ENCODE measurements around the gene TRMT2A. TPM values are rescaled to one million over a fixed set of nuclear protein-coding genes. Genes with fewer than 3 reads are reported as not detected.
A peak's percentile ranks its signal among the peaks of the same experiment; 100 is the strongest.

Gene TRMT2A
- total RNA-seq, 4 donors from 2014 or later: 16.9 to 38.0 (median 28.2) TPM

DNA sequence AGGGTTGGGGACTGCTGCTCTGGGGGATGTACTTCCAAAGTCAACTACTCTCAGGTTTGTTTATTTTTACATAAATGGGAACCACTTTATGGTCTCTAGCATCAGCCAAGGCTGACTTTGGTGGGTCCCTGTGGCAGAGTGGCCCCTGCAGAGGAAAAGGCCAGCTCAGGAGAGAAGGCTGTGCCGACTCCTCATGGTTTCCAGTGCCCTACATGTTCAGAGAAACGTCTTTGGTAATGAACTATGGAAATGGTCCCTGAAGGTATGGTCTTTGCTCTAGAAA is 11.5 kb upstream of the TRMT2A start:
- ATAC-seq (no peak), DNase-seq (no peak)
- peaks cover 19 to 31% of the 10 kb centered on the region in 2 donors for H3K4me1 ChIP-seq
- H3K9me3 ChIP-seq: no peaks in the 10 kb centered on the region
- H3K27ac ChIP-seq: no peak overlapping the region
- TF ChIP-seq POLR2A (IDR thresholded peaks at IDR 0.05): no peak
- TF ChIP-seq, protein P1, sequence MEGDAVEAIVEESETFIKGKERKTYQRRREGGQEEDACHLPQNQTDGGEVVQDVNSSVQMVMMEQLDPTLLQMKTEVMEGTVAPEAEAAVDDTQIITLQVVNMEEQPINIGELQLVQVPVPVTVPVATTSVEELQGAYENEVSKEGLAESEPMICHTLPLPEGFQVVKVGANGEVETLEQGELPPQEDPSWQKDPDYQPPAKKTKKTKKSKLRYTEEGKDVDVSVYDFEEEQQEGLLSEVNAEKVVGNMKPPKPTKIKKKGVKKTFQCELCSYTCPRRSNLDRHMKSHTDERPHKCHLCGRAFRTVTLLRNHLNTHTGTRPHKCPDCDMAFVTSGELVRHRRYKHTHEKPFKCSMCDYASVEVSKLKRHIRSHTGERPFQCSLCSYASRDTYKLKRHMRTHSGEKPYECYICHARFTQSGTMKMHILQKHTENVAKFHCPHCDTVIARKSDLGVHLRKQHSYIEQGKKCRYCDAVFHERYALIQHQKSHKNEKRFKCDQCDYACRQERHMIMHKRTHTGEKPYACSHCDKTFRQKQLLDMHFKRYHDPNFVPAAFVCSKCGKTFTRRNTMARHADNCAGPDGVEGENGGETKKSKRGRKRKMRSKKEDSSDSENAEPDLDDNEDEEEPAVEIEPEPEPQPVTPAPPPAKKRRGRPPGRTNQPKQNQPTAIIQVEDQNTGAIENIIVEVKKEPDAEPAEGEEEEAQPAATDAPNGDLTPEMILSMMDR (IDR thresholded peaks at IDR 0.05 in 4 of 5, conservative IDR thresholded peaks at IDR 0.05 in 1 of 5): no peak
- in situ Hi-C loops (cut with MboI; ENCODE audit: low sequenced_read_pairs in 4 of 4): no loop called here
- no peaks in the 10 kb centered on the region for H3K27me3 ChIP-seq
- H3K36me3 ChIP-seq: peaks cover 0 to 27% of the 10 kb centered on the region in 2 donors
- no peak overlapping the region for H3K4me3 ChIP-seq
- intact Hi-C loops (cut with DNase I; ENCODE audit: low total_unique reads): loop anchor here (5.0 kb wide), 1 partner anchor 156 kb away; no protein-coding TSS in a partner anchor

DNA sequence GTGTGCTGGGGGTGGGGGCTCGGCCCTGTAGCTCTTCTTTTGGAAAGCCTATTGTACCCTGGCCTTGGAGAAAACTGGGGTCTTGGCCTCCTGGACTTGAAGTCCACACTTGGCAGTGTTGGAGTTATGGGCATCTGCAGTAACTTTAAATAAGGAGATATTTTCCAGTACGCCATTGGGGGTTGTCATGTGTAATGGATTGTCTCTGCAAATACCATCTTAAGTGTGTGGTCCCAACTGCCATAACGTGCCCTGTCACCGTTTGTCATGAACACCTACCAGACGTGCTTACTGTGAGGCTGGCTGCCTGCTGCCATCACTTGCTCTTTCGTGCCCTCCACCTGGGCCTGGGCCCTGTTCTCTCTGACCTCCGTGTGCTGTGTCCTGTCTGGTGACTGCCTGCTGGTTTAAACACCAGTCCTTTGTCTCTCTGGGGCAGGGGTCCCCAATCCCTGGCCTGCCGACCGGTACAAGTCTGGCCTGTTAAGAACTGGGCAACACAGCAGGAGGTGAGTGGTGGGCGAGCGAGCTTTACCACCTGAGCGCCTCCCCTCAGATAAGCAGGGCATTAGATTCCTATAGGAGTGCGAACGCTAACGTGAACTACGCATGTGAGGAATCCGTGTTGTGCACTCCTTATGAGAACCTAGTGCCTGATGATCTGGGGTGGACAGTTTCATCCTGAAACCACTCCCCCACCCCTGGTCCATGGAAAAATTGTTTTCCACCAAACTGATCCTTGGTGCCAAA is 11.0 kb upstream of the TRMT2A start:
- H3K9me3 ChIP-seq: no peaks in the 10 kb centered on the region
- peaks cover 14 to 25% of the 10 kb centered on the region in 2 donors for H3K4me1 ChIP-seq
- H3K4me3 ChIP-seq: no peak overlapping the region
- ATAC-seq (no peak), DNase-seq (no peak)
- in situ Hi-C loops (cut with MboI; ENCODE audit: low sequenced_read_pairs in 4 of 4): no loop called here
- H3K27me3 ChIP-seq: no peaks in the 10 kb centered on the region
- H3K27ac ChIP-seq: no peak overlapping the region
- peaks cover 0 to 28% of the 10 kb centered on the region in 2 donors for H3K36me3 ChIP-seq
- intact Hi-C loops (cut with DNase I; ENCODE audit: low total_unique reads): loop anchor here (5.0 kb wide), 1 partner anchor 156 kb away; no protein-coding TSS in a partner anchor
- TF ChIP-seq, protein P1 (IDR thresholded peaks at IDR 0.05 in 4 of 5, conservative IDR thresholded peaks at IDR 0.05 in 1 of 5): no peak
- TF ChIP-seq POLR2A (IDR thresholded peaks at IDR 0.05): no peak

DNA sequence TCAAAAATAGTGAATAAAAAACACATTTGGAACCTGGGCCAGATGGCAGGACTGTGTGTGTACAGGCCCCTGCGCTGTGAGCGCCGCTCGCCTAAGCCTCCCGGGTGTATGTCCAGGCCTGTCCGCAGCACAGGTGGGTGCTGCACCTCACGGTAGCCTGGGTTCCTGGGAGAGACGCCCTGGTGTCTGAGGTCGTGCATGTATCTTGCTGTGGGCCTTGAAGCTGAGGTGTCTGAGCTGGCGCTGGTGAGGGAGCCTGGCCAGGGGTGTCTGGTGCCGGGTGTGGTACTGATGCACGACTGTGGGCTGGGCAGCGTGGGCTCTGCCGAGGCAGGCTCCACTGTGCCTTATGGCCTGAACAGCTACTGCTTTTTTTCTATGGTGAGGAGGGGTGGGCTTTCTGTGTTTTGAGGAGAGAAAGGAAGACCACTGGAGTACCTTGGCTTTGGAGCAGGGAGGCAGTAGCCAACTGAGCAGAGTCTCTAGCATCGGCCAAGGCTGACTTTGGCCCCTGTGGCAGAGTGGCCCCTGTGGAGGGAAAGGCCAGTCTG is 10.4 kb upstream of the TRMT2A start:
- Histone ChIP-seq H3K4me3 (no peak overlapping the region), H3K9me3 (no peaks in the 10 kb centered on the region), H3K4me1 (peaks cover 8 to 19% of the 10 kb centered on the region in 2 donors), H3K27me3 (no peaks in the 10 kb centered on the region), H3K27ac (no peak overlapping the region), H3K36me3 (peaks cover 0 to 28% of the 10 kb centered on the region in 2 donors)
- intact Hi-C loops (cut with DNase I; ENCODE audit: low total_unique reads): loop anchor here (5.0 kb wide), 1 partner anchor 155 kb away; no protein-coding TSS in a partner anchor
- TF ChIP-seq POLR2A (IDR thresholded peaks at IDR 0.05): no peak
- TF ChIP-seq, protein P1 (IDR thresholded peaks at IDR 0.05 in 4 of 5, conservative IDR thresholded peaks at IDR 0.05 in 1 of 5): no peak
- ATAC-seq (no peak), DNase-seq (no peak)
- in situ Hi-C loops (cut with MboI; ENCODE audit: low sequenced_read_pairs in 4 of 4): no loop called here

DNA sequence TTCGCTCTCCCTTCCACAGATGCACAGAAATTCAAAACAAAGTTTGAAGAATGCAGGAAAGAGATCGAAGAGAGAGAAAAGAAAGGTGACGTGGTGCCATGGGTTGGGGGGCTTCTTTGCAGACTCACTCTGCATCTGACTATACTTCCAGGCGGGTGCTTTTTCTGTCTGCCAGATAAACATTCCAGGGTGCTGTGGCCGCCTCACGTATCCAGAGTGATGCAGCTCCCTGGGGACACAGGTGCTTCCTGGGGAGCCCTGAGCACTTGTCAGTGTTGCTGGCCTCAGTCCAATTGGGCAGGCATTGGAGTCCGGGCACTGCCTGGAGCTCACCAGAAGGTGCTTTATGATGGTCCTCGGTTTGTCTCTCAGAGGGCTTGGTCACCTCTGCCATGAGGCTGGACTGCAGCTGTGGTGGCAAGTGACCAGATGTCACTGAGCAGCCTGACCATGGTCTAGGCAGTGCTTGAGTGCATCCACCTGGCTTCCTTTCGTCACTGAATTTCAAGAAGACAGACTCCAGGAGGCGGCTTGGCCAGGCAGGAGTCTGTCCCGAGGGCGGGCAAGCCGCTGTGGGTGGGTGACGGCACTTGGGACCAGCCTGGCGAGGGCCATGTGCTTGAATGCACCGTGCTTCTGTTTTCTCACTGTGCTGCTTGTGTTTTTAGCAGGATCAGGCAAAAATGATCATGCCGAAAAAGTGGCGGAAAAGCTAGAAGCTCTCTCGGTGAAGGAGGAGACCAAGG is 9.4 kb upstream of the TRMT2A start:
- peak overlapping the region in 1 of 4 donors; percentile 76 for H3K27ac ChIP-seq
- no peak for DNase-seq
- no peaks in the 10 kb centered on the region for H3K9me3 ChIP-seq
- no peak overlapping the region for H3K4me3 ChIP-seq
- in situ Hi-C loops (cut with MboI; ENCODE audit: low sequenced_read_pairs in 4 of 4): no loop called here
- ATAC-seq: no peak
- intact Hi-C loops (cut with DNase I; ENCODE audit: low total_unique reads): loop anchor here (5.0 kb wide), 1 partner anchor 154 kb away; no protein-coding TSS in a partner anchor
- peaks cover 0 to 30% of the 10 kb centered on the region in 2 donors for H3K36me3 ChIP-seq
- no peaks in the 10 kb centered on the region for H3K27me3 ChIP-seq
- TF ChIP-seq, protein P1 (IDR thresholded peaks at IDR 0.05 in 4 of 5, conservative IDR thresholded peaks at IDR 0.05 in 1 of 5): no peak
- TF ChIP-seq POLR2A (IDR thresholded peaks at IDR 0.05): no peak
- peaks cover 8 to 16% of the 10 kb centered on the region in 2 donors for H3K4me1 ChIP-seq
